H1 (cell line): ENCODE measurements around the gene PPP1R12A. TPM values are rescaled to one million over a fixed set of nuclear protein-coding genes. Genes with fewer than 3 reads are reported as not detected.

Source experiments
- CTCF ChIA-PET: fragments of 300-600 bp; sonication (Branson Sonifier 250); formaldehyde crosslinking; loops from one replicate; lab custom pipeline; 2021; ENCODE audit not compliant: partially characterized antibody; lab: Charles Lee
- POLR2A ChIA-PET: fragments of 300-600 bp; sonication (Branson Sonifier 250); formaldehyde crosslinking; loops from one replicate; lab custom pipeline; 2021; ENCODE audit warnings: inconsistent platforms; ENCODE audit not compliant: partially characterized antibody; lab: Charles Lee
- DNase-seq, 2 experiments: peaks; one replicate each; pipeline versions ENCODE4 v3.0.0 to v3.0.0-alpha.2; 2010 to 2022; ENCODE audit warnings: low spot score in 2 of 2, low read depth in 1 of 2, mixed read lengths in 1 of 2
- FAIRE-seq: peaks from 2 replicates; lab custom pipeline; 2011; peaks lifted over from hg19 to GRCh38; lab: Jason Lieb, UNC
- H2AFZ ChIP-seq: 2 replicates; pipeline ENCODE4 v1.8.1; 2012; ENCODE audit warnings: low read length, inconsistent platforms
- H2AK5ac ChIP-seq: 2 replicates; pipeline ENCODE4 v1.6.1; 2013; ENCODE audit warnings: low read depth, low read length
- H2BK120ac ChIP-seq: replicated peaks from 2 replicates; pipeline ENCODE3; 2013; ENCODE audit warnings: low read depth, low read length, inconsistent platforms
- H2BK12ac ChIP-seq: 2 replicates; pipeline ENCODE4 v1.6.1; 2013; ENCODE audit warnings: low read depth, low read length
- H2BK15ac ChIP-seq: 2 replicates; pipeline ENCODE4 v1.6.1; 2013; ENCODE audit warnings: low read length
- H2BK20ac ChIP-seq: 2 replicates; pipeline ENCODE4 v1.6.1; 2013; ENCODE audit warnings: low read length
- H2BK5ac ChIP-seq: 2 replicates; pipeline ENCODE4 v1.6.1; 2013; ENCODE audit warnings: low read depth, low read length
- H3K14ac ChIP-seq: 2 replicates; pipeline ENCODE4 v1.6.1; 2013; ENCODE audit warnings: inconsistent platforms; ENCODE audit not compliant: insufficient read length
- H3K18ac ChIP-seq: 2 replicates; pipeline ENCODE4 v1.6.1; 2013; ENCODE audit warnings: low read length; ENCODE audit errors: extremely low read depth
- H3K23ac ChIP-seq: 2 replicates; pipeline ENCODE4 v1.6.1; 2013; ENCODE audit warnings: inconsistent platforms; ENCODE audit not compliant: insufficient read length
- H3K23me2 ChIP-seq: 2 replicates; pipeline ENCODE4 v1.6.1; 2013; ENCODE audit warnings: low read depth, low read length
- H3K27ac ChIP-seq: 2 replicates; pipeline ENCODE4 v1.6.1; 2011; ENCODE audit warnings: low read depth, low read length, inconsistent platforms
- H3K27me3 ChIP-seq, 4 experiments: replicated peaks in 1 of 4; 1 replicate in 1 of 4; 2 replicates in 3 of 4; pipeline versions ENCODE4 v1.6.1 to v1.8.1; 2011 to 2013; ENCODE audit warnings: low read length in 3 of 4, mild to moderate bottlenecking in 3 of 4, inconsistent platforms in 2 of 4, mixed read lengths in 2 of 4, moderate library complexity in 1 of 4; ENCODE audit not compliant: control insufficient read depth in 3 of 4, insufficient read depth in 3 of 4; ENCODE audit errors: extremely low read depth in 1 of 4
- H3K36me3 ChIP-seq, 4 experiments: 2 replicates each; pipeline versions ENCODE4 v1.6.1 to v1.8.1; 2011 to 2013; ENCODE audit warnings: mild to moderate bottlenecking in 4 of 4, low read length in 3 of 4, moderate library complexity in 2 of 4, control low read depth in 1 of 4, inconsistent platforms in 1 of 4; ENCODE audit not compliant: insufficient read depth in 4 of 4, control insufficient read depth in 2 of 4
- H3K4ac ChIP-seq: replicated peaks from 2 replicates; pipeline ENCODE3; 2013; ENCODE audit warnings: low read length, low read depth, mixed read lengths, inconsistent platforms; ENCODE audit not compliant: insufficient read length
- H3K4me1 ChIP-seq, 4 experiments: replicated peaks in 1 of 4; 1 replicate in 1 of 4; 2 replicates in 3 of 4; pipeline versions ENCODE4 v1.6.1 to v1.8.1; 2011 to 2013; ENCODE audit warnings: low read length in 3 of 4, inconsistent platforms in 2 of 4, mixed read lengths in 1 of 4; ENCODE audit not compliant: insufficient read depth in 4 of 4, control insufficient read depth in 3 of 4
- H3K4me2 ChIP-seq, 2 experiments: 2 replicates each; pipeline versions ENCODE4 v1.6.1 to v1.8.1; 2011 to 2013; ENCODE audit warnings: low read depth in 2 of 2, low read length in 2 of 2, control low read depth in 1 of 2, inconsistent platforms in 1 of 2, mild to moderate bottlenecking in 1 of 2; ENCODE audit not compliant: insufficient read depth in 1 of 2
- H3K4me3 ChIP-seq, 4 experiments: fragments of 200-600, 300-600 bp in 1 of 4; sonication (generic), shearing (Covaris generic), sonication (Bioruptor Twin) in 1 of 4; 2 replicates each; pipeline versions ENCODE4 v1.5.1 to v1.8.1; 2011 to 2016; ENCODE audit warnings: low read length in 4 of 4, low read depth in 3 of 4, control low read depth in 2 of 4, inconsistent platforms in 2 of 4, mild to moderate bottlenecking in 2 of 4, mixed read lengths in 1 of 4, moderate library complexity in 1 of 4; ENCODE audit not compliant: insufficient read depth in 2 of 4; ENCODE audit errors: extremely low read depth in 1 of 4
- H3K56ac ChIP-seq: replicated peaks from 2 replicates; pipeline ENCODE3; 2013; ENCODE audit warnings: low read depth, mild to moderate bottlenecking, mixed read lengths, low read length, inconsistent platforms; ENCODE audit not compliant: insufficient read length
- H3K79me1 ChIP-seq: 2 replicates; pipeline ENCODE4 v1.6.1; 2013; ENCODE audit warnings: low read depth, low read length, control low read depth
- H3K79me2 ChIP-seq, 2 experiments: 2 replicates each; pipeline versions ENCODE4 v1.6.1 to v1.8.1; 2012 to 2013; ENCODE audit warnings: low read length in 2 of 2, mild to moderate bottlenecking in 2 of 2, inconsistent platforms in 1 of 2; ENCODE audit not compliant: insufficient read depth in 2 of 2, control insufficient read depth in 1 of 2
- H3K9ac ChIP-seq, 4 experiments: replicated peaks in 1 of 4; 1 replicate in 1 of 4; 2 replicates in 3 of 4; pipeline versions ENCODE4 v1.6.1 to v1.8.1; 2011 to 2013; ENCODE audit warnings: low read depth in 3 of 4, low read length in 3 of 4, control low read depth in 2 of 4, mild to moderate bottlenecking in 2 of 4, moderate library complexity in 2 of 4, inconsistent platforms in 1 of 4; ENCODE audit errors: extremely low read depth in 1 of 4
- H3K9me3 ChIP-seq, 2 experiments: 2 replicates each; pipeline versions ENCODE4 v1.6.1 to v1.8.1; 2012 to 2013; ENCODE audit warnings: mild to moderate bottlenecking in 2 of 2, moderate library complexity in 2 of 2, control low read depth in 1 of 2, inconsistent platforms in 1 of 2, low read depth in 1 of 2, low read length in 1 of 2, mixed read lengths in 1 of 2; ENCODE audit not compliant: insufficient read depth in 2 of 2
- H4K20me1 ChIP-seq, 2 experiments: replicated peaks in 1 of 2; 2 replicates each; pipeline versions ENCODE3 to v1.8.1; 2011 to 2013; ENCODE audit warnings: inconsistent platforms in 2 of 2, low read length in 2 of 2, mild to moderate bottlenecking in 1 of 2; ENCODE audit not compliant: insufficient read depth in 2 of 2, control insufficient read depth in 1 of 2
- H4K5ac ChIP-seq: 2 replicates; pipeline ENCODE4 v1.6.1; 2013; ENCODE audit warnings: low read length, low read depth, mixed read lengths, inconsistent platforms; ENCODE audit not compliant: insufficient read length
- H4K8ac ChIP-seq: 2 replicates; pipeline ENCODE4 v1.8.0; 2013; ENCODE audit warnings: mild to moderate bottlenecking, moderate library complexity, low read length, inconsistent platforms; ENCODE audit not compliant: insufficient read depth; ENCODE audit errors: extremely low read depth
- H4K91ac ChIP-seq: replicated peaks from 2 replicates; pipeline ENCODE3; 2013; ENCODE audit warnings: low read length, mixed read lengths, inconsistent platforms; ENCODE audit not compliant: insufficient read length
- WGBS, 2 experiments: shearing (Covaris generic) in 1 of 2; methylation state at CpG; one replicate each; pipeline versions ENCODE4 v1.1.6 to v1.1.7; 2013 to 2015; ENCODE audit warnings: low lambda C conversion rate in 2 of 2, mixed read lengths in 2 of 2, inconsistent platforms in 1 of 2, low coverage in 1 of 2, missing lambda C conversion rate in 1 of 2; ENCODE audit not compliant: insufficient replicate concordance in 2 of 2, insufficient coverage in 1 of 2, insufficient read length in 1 of 2; ENCODE audit errors: extremely low coverage in 1 of 2, missing lambda C conversion rate in 1 of 2; 5-methylcytosine and 5-hydroxymethylcytosine counted together
- polyA plus RNA-seq, 7 experiments: library from polyadenylated mRNA; depleted of rRNA in 3 of 7; stranded (reverse) in 5 of 7; unstranded in 2 of 7; fragments of >200 nt in 5 of 7; fragments of 200-250 nt in 2 of 7; gene quantifications; 1 replicate in 5 of 7; 2 replicates in 1 of 7; 4 replicates in 1 of 7; pipeline versions ENCODE4 v1.2.1 to v1.2.3, GENCODE V29; 2011 to 2013; ENCODE audit warnings: missing spikeins in 2 of 7, mixed read lengths in 2 of 7
- total RNA-seq: library from RNA; stranded (reverse); fragmentation: NEBNext Ultra II Directional; extraction: Animal tissue kit (Norgen Biotek cat#: 25700); gene quantifications from 2 replicates; pipeline ENCODE4 v1.2.1, GENCODE V29; 2021

The PPP1R12A gene
- total and polyA plus RNA-seq, 2 of the 8 experiments (the other 6 are each of a cell fraction or from before 2014, with no cell fraction given): 14.7 to 81.5 TPM

DNA sequence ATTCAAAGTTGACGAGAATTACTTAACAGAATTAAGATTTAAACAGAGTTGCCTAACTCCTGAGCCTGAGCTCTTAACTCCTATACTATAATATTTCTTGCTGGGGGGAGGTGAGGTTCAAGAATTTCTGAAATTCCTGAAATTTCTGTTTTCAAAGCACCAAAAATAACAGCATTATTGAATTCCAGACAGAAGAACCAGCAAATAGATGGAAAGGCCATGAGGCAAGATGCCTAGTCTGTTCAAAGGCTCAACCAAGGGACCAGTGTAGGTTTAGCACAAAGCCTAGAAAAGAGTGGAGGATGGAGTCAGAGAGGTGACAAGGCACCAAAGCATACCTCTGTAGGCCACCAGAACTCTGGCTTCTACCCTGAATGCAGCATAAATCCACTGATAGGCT is 76.4 kb downstream of the PPP1R12A start:
- no peak overlapping the region for H3K9ac ChIP-seq
- H3K36me3 ChIP-seq: no peaks in the 10 kb centered on the region
- H2AK5ac ChIP-seq: no peak overlapping the region
- H3K27ac ChIP-seq: no peak overlapping the region
- H3K23ac ChIP-seq: no peak overlapping the region
- peaks cover 0 to 6% (median 0%) of the 10 kb centered on the region in 4 experiments; a peak in 1 of 7 replicates for H3K4me1 ChIP-seq
- no peak overlapping the region for H3K4me3 ChIP-seq
- no peak overlapping the region for H2BK120ac ChIP-seq
- no peak overlapping the region for H4K8ac ChIP-seq
- no peak for DNase-seq
- no peak overlapping the region for H2AFZ ChIP-seq
- no peak for FAIRE-seq
- H4K5ac ChIP-seq: no peak overlapping the region
- POLR2A ChIA-PET: no interaction called here
- no peak overlapping the region for H2BK20ac ChIP-seq
- H2BK12ac ChIP-seq: no peak overlapping the region
- H3K14ac ChIP-seq: no peak overlapping the region
- H3K18ac ChIP-seq: no peak overlapping the region
- no peak overlapping the region for H2BK15ac ChIP-seq
- CTCF ChIA-PET: no interaction called here
- no peak overlapping the region; a peak in 1 of 4 replicates for H3K4me2 ChIP-seq
- no peaks in the 10 kb centered on the region for H3K9me3 ChIP-seq
- H3K27me3 ChIP-seq: no peaks in the 10 kb centered on the region
- no peak overlapping the region for H3K56ac ChIP-seq
- 90% methylated on average over 1 of the region's 1 CpG; no CpG with 5 or more reads in 1 of the 2 experiments for WGBS, 2 experiments
- peaks cover 2 to 3% of the 10 kb centered on the region in 2 experiments for H4K20me1 ChIP-seq
- H3K23me2 ChIP-seq: no peaks in the 10 kb centered on the region
- H3K79me1 ChIP-seq: no peaks in the 10 kb centered on the region; the same call in 1 of the 2 replicates
- H4K91ac ChIP-seq: no peak overlapping the region
- no peak overlapping the region for H3K4ac ChIP-seq
- H2BK5ac ChIP-seq: no peak overlapping the region
- peaks cover 0 to 85% of the 10 kb centered on the region in 2 experiments; a peak in 2 of 4 replicates for H3K79me2 ChIP-seq
